HS-5 (cell line): ENCODE data around the gene IFNK.
A peak's percentile ranks its signal among the peaks of the same experiment; 100 is the strongest.

Experiments
- DNase-seq: peaks from one replicate; pipeline ENCODE4 v3.0.0-alpha.2; 2012; ENCODE audit warnings: low read depth

Gene IFNK

DNA sequence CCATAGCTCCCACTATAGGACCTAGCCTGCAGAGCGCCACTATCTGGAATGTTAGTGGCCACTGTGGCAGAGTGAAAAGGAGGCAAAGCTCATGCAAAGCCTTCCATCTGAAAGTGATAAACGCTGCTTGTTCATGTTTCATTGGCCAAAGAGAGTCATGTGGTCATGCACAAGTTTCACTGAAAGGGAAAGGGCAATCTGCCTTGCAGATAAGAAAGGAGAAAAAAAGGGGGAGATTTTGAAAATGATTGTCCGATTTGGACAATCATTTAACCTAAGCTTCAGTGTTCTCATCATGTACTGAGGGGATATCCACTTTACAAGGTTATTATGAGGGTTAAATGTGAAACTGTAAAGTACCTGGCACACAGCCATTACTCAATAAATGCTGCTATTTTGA is 14.6 kb downstream of the IFNK start:
- DNase-seq, result no peak

DNA sequence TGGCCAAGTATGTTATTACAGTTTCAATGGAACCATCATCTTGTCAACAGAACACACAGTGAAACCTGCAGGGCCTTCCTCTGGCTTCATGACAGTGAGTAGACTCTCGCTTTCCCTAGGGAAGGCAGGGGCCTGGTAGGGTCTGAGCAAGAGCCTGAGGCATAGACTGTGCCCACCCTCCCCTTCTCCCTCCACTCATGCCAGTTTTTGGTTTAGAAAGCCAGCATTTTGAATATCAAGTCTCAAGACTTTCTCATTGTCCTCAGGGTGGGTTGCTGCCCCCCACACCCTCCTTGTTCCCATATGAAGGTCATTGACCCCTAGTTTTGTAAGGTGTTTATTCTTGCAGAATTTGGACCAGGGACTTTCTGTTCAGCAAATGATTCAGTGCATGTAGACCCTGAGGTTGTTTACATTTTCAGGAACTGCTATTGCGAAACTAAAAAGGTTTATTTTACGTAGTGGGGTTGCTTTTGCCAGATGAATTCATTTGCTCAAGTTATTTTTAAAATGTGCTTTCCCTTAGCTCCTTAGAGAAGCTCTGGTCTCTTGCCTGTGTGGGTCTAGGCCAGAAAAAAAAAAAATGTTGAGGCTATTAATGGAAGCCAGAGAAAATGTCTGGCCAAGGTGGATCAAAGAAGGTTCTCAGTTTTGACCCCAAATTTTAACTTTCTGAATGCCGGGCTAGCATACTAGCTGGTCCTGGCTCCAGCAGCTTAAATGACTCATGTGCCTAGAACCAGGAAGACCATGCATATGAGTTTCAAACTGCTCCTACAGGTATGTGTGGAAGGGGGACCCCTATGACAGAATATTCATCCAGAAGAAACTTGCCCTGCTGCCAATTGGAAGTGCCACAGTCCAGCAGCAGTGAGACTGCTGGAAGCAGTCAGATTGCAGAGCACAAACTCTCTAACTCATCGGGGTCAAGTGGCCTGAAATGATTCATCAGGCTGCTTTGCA is 15.7 kb downstream of the IFNK start:
- DNase-seq, result peak; percentile 35

DNA sequence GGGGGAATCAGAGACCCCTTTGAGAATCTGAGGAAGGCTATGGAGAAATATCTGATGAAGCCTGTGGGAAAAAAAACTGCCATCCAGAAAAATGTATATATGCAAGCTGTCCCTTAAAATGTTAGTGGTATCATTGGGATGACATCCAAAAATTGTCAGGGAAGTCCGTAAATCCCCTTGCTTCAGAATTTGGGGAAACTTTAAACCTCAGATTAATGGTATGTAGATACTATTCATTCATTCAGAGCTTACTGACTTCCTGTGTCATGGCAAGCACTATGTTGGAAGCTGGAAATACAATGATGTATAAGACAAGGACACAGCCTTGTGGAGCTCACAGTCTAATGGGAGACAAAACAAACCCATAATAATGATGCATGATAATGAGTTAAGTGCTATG is 16.4 kb downstream of the IFNK start:
- DNase-seq, result no peak

DNA sequence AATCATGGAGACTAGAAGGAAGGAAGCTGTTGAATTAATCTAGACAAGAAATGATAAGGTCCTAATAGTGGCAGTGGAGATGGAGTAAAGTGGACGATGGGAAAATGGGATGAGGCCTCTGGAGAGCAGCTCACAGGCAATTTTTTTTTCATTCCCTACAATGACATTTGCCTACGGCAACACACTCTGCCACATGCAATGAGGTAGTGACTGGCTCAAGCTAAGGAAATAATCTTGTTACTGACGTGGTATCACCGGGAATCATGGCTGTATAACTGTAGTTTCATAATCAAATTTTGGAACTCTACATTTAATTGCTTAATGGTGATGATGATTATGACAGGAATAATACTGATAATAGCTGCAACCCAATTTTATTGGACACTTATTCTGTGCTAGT is 17.6 kb downstream of the IFNK start:
- no peak for DNase-seq

DNA sequence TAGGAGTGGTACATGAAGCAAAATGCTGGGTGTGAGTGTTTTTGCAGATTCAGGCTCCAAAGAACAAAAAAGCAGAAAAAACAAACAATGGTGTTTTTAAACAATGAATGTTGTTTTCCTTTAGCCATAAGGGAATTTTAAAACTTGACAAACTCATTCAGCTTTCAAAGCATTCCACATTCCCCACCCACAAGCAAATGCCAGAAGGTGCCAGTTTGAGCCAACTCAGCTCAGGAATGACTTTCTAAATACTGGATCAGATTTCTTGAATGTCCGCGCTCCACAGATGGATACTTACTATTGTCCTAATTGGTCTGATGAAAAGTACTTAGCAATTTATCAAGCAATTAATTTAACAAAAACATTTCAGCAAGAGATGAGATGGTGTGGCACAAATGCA is 18.4 kb downstream of the IFNK start:
- no peak for DNase-seq

DNA sequence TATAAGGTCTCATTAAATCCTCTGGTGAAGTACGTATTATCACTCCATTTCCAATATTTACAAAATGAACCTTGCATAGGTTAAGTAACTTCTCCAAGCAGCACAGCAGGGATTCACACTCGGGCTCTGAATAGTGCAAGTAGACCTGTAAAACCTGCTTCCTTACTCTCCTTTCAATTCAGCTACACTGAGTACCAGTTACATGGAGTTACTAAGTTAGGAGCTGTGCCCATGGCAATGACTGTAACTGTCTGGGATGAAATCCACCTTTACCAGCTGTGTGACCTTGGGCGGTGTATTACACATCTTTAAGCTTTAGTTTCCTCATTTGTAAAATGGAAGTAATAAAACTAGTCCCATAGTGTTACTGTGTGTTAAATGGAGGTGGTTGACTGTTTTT is 21.4 kb downstream of the IFNK start:
- DNase-seq, result no peak

DNA sequence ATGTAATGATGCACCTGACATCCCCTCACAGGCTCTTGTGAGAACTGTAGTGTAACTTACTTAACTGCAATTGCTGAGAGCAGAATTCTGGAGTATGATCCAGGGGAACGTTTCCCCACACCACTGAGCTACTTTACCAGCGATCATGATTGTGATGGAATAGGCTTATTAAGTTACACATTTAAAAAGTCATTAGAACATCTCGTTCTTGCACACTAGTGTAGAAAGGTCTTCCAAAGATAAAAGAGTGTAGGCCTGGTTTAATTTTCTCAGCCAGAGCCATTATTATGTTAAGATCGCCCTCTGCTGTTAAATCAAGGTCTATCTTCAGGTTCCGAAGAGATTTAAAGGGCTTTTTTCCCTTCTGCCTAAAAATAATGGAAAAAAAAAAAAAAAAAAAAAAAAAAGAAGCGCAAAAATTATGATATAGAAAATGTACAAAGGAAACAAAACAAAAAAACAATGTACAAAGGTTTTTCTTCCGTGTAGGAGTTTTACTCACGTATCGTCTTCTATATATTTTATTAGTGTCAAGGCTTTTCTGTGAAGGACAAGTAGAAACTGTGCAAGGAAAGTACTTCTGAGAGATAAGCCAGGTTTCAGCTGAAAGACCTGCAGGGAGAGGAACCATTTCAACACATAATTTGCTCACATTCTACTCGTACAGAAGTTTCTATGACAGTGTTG is 24.1 kb downstream of the IFNK start:
- no peak for DNase-seq

DNA sequence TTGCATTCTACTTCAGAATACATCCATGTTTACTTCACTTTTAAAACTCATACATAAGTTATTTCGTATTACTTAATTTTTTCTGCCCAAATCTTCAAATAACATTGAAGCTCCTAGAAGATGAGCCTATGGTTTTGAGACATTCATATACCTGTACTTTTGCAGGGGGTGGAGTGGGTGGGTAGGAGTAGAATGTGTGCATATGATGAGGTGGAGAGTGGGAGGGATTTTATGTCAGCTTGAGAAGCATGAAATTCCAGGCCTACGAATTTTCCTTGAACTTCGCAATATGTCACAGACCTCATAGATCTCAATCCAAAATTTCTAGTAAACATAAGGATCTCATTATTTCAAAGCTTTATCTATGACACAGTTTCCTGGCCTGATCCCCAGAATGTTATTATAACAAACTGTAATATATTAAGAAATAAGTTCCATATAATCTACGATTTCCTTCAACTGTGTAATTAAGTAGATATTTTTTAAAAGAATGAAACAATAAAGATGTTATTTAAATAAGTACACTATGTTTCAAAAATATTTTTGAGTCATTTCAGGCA is 25.2 kb downstream of the IFNK start:
- DNase-seq, result peak; percentile 29

DNA sequence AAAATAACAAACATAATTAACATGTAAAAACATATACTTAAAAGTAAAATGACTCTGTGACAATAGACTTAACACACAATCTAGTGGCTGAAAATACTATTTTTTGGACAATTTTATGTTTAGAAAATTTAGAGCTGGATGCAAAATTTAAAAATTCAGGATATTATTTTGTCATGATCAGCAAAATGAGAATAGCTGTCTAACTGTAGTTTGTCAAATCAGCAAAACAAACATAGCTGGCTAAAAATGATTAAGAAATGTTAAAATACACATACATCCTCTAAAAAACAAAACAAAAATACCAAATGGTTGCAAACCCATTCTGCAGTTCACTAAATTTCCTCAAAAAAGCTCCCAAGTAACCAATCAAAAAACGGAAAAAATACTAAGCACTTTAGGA is 30.6 kb downstream of the IFNK start:
- DNase-seq, result no peak

DNA sequence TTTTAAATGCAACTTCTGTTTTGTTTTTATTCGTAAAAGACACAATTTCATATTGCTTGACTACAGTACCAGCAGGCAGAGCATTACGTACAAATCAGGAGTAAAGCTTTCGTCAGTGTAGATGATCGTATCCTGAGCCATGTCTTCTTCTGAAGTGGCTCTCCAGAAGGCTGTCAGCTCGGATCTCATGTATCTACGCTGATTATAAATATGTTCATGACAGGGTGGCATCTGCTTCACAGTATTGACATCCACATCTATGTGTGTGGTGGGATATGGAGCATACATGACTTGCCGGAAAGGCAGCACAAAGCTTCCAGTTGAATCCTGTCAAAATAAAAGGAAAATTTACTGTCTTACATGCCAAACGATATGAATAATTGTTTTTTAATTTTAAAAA is 32.4 kb downstream of the IFNK start:
- DNase-seq, result no peak

DNA sequence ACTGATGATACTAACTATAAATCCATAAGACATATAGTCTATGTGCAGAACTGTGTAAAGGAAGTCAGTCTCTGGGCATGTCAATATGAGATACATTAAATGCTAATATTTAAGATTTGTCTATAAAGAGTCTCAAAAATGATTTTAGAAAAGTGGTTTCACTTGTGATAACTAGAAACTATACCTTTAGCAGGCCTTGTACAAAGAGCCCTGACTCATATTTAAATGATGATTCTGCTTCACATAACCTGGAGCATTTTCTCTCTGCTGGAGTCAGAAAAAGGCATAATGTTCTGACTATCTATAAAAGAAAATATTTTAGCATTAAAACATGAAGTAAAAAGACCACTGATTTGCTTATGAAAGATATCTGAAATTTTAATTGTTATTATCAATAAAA is 34.2 kb downstream of the IFNK start:
- DNase-seq, result no peak

DNA sequence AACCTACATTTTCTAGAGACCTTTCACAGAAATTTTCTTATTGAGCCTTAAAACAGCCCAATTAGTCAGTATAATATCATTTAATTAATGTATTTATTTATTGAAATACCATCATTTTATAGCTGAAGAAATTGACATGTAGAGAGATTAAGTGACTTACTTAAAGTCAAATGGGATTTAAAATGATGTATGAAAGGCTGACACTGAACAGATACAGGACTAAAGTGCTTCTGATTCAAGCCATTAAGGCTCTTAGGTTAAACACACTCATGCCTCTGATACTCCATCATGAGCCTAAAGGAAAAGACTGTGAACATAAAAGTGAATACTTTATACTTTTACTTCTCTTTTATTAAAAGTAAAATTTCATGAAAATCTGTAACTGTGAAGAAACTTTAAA is 36.4 kb downstream of the IFNK start:
- DNase-seq, result no peak

DNA sequence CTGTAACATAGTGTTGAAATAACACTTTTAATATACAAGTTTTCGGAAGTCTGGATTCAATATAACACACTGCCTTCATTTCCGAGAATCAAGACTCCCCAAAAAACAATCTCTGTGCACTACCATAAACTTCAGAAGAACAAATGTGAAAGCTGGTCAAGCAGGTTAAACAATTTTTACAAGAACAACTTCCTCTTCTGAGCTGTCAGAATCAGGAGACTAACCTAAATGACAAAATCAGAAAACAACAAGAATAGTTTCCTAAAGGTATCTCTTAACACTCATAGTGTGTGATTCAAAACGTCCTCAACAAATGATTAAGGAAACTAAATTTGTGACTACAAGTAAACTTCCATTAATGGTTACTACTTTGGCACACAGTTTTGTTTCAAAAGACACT is 37.6 kb downstream of the IFNK start:
- DNase-seq, result no peak

DNA sequence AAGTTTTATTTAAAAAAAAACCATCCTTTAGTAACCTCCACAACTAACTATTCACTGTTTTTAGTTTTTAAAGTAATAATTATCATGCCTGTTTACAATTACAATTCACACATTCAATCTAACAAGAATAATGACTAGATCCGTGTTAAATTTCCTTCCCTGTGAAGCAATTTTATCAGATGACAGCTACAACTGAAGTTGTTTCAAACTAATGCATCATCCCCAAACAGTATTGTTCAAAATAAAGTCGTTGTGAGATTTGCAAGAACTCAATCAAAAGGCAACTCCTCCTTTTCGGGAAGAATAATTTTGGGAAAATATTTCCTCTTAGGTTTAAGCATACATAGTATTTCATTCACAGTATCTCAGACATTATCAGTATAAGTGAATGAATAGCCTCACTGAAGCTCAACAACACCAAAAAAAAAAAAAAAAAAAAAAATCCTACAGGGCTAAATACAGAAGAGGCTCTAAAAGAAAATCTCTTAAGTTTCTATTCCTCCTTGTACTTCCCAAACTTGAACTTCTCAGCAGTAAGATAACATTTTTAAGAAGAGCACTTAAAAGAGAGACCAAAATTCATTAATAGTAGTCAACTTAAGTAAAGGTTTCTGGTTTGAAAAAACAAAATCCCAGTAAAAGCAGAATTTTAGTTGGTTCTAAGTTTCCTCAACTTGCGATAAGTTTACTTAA is 39.8 kb downstream of the IFNK start:
- no peak for DNase-seq

DNA sequence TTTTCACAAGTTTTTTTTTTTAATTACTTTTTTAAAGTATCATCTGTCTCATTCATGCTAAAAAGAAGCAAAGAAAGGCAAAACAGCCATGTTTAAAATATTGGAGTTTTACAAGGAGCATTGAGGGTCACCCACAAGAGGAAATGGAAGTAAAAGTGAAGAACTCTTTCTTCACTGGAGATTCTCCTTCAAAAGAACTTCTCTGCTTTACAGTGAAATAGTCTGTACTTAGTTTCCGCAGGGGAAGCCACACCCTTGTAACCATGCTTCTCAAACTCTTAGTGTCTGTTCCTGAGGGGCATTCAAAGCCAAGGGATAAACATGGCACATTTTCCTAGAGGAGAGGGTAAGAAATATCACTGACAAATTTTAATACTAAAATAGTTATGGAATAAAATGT is 40.6 kb downstream of the IFNK start:
- DNase-seq, result no peak

DNA sequence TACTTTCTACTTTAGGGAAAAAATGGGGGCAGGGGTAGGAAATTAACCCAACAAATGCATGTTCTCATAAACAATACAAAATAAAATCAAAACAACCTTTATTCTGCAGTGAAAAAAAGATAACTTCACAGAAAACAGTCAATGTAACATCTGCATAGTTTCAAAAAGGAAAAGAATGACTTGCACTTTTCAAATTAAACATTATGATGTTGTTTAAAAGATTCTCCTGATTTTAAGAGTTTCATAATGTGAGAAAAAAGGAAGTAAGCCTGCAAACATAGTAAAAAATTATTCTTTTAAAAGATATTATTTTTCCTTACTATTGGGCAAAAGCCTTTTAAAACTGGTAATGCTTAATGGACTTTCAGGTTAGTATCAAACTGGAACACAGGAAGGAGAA is 41.6 kb downstream of the IFNK start:
- DNase-seq, result no peak

DNA sequence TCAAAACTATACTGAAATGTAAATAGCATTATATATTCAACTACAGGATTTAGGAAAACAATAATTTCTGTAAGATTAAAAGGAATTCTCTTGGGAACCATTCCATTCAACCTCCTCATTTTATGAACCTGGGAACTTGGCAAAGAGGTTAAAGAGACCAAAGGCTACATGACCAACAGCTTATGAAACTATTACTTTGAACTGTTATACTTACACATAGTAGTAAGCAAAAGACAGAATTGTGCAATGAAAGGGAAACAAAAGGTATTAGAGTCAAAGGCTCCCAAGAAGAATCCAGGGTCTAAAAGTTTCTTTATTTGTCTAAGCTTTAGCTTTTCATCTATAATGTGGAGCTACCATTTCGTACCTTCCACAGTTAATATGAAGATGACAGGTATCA is 42.0 kb downstream of the IFNK start:
- no peak for DNase-seq

DNA sequence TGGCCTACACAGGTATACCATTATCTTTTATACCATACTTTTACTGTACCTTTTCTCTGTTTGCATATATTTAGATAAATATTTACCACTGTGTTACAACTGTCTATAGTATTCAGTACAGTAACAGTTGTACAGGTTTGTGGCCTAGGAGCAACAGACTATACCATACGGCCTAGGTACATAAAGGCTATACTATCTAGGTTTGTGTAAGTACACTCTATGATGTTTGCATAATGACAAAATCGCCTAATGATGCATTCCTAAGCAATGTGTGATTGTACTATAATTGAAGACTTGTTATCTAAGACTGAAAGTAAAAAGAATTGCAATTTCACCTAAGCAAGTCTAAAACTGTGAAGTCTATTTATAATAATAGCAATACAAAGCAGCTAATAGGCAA is 45.3 kb downstream of the IFNK start:
- no peak for DNase-seq

DNA sequence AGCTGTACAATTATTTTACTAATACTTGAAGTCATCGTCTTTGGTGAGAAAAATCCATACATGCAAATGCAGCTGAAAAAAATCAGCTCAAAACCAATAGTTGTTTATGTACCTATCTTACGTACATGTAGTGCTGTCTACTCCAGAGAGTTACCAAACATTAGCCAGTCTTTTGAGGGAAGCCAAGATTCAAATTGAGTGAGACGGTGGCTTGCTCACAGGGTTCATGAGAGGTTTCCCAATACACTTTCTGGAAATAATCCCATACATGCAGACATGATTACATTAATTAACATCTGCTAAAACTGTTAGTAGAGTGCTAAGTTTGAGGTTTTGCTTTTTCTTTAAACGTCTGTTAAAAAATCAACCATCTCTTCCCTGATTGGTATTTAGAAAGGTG is 46.9 kb downstream of the IFNK start:
- no peak for DNase-seq

DNA sequence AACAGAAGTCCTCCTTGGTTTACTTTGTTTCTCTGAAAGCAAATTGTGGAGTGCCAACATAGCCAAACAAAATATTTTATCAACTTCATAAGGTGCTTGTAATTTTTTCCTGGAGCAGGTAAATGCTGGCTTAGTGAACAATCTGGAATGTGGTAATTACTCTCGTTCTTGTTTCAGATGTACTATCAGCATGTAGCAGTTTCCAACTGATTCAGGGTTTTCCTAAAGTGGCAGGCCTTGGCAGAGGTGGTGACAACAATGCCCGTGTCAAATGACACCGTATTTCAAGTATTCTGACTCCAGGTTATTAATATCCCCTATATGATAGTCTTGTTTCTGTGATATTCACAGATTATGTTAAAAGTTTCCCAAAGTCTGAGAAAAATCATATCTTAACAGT is 48.0 kb downstream of the IFNK start:
- no peak for DNase-seq

DNA sequence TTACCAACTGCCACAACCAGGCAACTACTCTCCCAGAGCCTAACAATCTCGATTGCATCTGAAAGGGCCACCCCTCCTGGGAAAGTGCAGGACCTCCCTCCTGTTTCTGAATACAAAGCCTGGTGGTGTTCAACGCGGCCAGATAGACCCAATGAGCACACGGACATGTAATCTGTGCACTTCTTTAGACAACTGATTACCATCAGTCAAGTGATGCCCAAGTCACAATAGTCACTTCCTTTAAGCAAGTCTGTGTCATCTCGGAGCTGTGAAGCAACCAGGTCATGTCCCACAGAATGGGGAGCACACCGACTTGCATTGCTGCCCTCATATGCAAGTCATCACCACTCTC is 48.5 kb downstream of the IFNK start:
- DNase-seq, result no peak

DNA sequence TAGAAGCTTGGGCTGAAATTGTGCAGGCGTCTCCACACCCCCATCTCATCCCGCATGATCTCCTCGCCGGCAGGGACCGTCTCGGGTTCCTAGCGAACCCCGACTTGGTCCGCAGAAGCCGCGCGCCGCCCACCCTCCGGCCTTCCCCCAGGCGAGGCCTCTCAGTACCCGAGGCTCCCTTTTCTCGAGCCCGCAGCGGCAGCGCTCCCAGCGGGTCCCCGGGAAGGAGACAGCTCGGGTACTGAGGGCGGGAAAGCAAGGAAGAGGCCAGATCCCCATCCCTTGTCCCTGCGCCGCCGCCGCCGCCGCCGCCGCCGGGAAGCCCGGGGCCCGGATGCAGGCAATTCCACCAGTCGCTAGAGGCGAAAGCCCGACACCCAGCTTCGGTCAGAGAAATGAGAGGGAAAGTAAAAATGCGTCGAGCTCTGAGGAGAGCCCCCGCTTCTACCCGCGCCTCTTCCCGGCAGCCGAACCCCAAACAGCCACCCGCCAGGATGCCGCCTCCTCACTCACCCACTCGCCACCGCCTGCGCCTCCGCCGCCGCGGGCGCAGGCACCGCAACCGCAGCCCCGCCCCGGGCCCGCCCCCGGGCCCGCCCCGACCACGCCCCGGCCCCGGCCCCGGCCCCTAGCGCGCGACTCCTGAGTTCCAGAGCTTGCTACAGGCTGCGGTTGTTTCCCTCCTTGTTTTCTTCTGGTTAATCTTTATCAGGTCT is 49.0 kb downstream of the IFNK start, which contains the start of gene C9orf72:
TSS of gene C9orf72 (minus strand) at position 564 of the 716 bp plus-strand sequence. CDS start 6,361 bp downstream, outside the sequence.
- DNase-seq, result no peak
